Coronary artery (tissue), 2 donors: Measurements from ENCODE around the gene AP3D1.

Source experiments
- DNase-seq: peaks from one replicate; pipeline ENCODE4 v3.0.0-alpha.2; 2017; ENCODE audit warnings: low spot score
- H3K27ac ChIP-seq, 2 donors: fragments of 200-600 bp; sonication (generic); one replicate each; pipeline ENCODE4 v1.5.1; 2016 to 2019
- H3K4me3 ChIP-seq: fragments of 200-600 bp; sonication (generic); 2 replicates; pipeline ENCODE4 v1.5.1; 2016; ENCODE audit warnings: mild to moderate bottlenecking, moderate library complexity
- TF ChIP-seq, protein P1 (sequence below): fragments of 200-600 bp; sonication (generic); IDR thresholded peaks from one replicate; pipeline ENCODE4 v1.5.1; 2019; ENCODE audit warnings: antibody characterized with exemption

The AP3D1 gene

DNA sequence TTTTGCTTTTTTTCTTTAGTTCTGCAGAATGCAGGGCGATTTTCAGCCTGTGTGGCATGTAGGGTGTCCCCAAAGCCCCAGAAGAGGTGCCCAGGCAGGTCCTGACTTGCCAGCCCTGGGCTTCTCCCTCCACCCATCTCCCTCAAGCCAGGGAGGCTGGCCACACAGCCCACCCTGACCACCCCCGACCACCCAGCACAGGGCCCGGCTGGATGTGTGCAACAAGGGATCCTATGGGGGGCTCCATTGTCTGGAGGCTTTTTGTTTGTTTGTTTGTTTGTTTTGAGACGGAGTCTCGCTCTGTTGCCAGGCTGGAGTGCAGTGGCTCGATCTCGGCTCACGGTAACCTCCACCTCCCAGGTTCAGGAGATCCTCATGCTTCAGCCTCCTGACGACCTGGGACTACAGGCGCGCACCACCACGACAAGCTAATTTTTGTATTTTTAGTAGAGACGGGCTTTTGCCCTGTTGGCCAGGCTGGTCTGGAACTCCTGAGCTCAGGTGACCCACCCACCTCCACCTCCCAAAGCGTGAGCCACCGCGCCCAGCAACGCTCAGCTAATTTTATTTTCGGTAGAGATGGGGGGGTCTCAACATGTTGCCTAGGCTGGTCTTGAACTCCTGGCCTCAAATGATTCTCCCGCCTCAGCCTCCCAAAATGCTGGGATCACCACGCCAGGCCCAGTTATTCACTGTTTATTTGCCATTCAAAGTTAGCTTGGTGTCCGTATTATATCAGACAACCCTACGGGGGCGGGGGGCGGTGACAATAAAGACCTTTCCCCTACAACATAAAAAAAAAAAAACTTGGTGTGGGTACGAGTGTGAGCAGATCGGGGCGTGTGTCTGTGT is 92.6 kb downstream of the AP3D1 start:
- Histone ChIP-seq H3K27ac (peak overlapping the region; percentile 95 to 99), H3K4me3 (peak overlapping the region; percentile 74)
- peak; percentile 73 for DNase-seq
- TF ChIP-seq, protein P1, sequence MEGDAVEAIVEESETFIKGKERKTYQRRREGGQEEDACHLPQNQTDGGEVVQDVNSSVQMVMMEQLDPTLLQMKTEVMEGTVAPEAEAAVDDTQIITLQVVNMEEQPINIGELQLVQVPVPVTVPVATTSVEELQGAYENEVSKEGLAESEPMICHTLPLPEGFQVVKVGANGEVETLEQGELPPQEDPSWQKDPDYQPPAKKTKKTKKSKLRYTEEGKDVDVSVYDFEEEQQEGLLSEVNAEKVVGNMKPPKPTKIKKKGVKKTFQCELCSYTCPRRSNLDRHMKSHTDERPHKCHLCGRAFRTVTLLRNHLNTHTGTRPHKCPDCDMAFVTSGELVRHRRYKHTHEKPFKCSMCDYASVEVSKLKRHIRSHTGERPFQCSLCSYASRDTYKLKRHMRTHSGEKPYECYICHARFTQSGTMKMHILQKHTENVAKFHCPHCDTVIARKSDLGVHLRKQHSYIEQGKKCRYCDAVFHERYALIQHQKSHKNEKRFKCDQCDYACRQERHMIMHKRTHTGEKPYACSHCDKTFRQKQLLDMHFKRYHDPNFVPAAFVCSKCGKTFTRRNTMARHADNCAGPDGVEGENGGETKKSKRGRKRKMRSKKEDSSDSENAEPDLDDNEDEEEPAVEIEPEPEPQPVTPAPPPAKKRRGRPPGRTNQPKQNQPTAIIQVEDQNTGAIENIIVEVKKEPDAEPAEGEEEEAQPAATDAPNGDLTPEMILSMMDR: no peak

DNA sequence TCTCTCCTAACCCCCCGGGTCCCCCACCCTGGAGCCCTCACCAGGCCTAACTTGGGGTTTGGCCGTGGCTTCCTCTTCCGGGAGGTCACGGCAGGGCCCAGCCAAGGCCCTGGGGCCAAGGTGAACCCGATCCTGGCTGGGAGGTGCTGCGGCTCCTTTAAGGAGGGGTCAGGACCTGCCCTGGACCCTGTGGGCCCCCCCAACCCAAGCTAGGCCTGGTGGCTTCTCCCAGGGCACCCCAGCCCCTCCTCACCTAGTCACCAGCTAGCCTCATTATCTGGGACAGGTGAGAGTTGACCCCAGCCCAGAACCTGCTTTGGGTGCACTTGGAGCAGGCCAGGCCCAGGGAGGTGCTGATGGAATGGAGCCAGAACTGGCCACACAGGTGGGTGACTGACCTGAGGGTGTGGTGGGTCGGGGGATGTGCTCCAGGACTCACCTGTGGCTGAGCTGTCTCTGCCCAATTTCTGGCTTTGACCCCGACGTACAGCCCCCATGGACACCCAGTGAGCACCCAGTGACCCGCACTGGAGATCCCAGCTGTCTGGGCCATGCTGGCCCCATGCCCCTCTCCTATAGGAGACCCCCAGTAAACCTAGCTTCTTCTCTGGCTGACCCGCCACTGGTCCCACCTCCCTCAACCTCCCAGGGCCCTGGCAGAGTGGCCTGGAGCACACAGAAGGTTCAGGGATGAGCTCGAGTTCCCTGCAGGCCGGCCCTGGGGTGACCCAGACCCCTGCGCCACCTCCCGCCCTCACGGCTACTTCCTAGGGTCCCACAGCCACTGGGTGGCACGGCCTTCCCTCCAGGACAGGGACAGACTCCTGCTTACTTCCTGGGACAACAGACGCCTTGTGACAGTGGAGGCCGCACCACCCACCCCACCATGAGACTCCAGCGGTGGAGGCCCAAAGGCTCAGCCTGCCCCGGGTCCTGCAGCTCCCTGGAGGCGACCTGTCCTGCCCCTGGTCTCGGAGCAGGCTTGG is 93.6 kb downstream of the AP3D1 start:
- no peak overlapping the region for H3K4me3 ChIP-seq
- TF ChIP-seq, protein P1: no peak
- peak overlapping the region; percentile 95 to 99 for H3K27ac ChIP-seq
- no peak for DNase-seq

DNA sequence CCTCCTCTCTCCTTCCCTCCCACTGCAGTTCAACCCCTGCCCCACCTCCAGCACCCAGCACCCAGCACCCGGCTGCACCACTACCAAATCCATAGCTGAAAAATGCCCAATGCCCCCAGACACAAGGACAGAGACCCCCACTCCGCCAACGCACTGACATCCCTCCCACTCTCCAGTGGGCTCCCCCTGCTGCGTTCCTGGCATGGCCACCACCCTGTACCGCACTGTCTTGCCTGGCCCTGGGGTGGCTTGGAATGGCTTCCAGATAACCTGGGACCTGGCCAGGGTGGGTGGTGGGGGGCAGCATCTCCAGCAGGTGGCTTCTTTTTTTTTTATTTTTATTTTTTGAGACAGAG is 94.6 kb downstream of the AP3D1 start:
- no peak overlapping the region for H3K4me3 ChIP-seq
- H3K27ac ChIP-seq: peak overlapping the region; percentile 94 to 95
- no peak for DNase-seq
- TF ChIP-seq, protein P1: no peak

DNA sequence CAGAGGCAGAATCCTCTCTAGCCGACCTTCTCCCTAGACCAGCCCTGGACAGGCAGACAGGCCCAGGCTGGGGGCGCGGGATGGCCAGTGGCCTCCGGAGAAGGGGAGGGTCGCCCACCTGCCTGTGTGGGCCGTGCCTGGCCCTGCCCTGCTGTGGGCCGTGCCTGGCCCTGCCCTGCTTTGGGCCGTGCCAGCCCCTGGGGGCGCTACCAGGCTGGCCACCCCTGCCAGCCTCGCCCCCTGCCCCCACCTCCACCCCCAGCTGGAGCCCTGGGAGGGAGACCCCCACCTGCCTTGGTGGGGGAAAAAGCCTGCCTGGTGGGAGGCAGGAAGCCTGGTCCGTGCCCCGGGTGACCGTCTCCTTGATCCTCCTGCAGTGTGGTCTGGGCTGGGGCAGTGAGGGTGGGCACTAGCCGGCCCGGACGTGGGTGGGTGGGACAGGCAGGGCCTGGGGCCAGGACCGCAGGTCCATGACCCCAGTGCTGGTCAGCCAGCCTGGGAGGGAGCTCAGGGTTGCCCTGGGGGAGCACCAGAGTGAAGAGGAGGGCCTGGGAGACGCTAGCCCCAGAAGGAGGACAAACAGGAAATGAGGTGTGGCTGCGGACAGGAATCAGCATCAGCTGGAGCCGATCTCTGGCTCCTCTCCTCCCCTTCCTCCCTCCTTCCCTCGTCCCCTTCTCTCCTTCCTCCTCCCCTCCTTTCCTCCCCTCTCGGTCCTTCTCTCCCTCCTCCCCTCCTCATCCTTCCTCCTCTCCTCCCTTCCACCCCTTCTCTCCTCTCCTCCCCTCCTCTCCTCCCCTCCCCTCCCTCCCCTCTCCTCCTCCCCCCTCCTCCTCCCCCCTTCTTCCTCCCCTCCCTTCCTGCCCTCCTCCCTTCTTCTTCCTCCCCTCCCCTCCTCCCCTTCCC is 95.2 kb downstream of the AP3D1 start:
- no peak for DNase-seq

DNA sequence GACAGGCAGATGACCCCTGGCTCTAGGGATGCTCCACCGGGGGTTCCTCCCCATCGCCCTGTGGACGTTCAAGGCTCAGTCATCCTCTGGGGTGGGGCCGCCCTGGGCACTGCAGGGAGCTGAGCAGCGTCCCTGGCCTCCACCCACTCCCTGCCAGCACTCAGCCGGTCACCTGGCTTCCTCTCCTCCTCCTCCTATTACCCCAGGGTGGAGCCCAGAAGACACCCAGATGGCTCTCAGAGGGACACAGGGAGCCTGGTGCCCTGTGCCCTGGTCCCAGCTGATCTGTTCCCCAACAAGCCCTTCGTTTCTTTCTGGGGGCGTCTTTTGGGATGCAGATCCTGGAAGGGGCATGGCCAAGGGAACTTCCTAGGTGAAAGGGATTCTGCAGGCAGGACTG is 96.6 kb downstream of the AP3D1 start:
- no peak overlapping the region for H3K4me3 ChIP-seq
- H3K27ac ChIP-seq: peak overlapping the region; percentile 28 to 57
- TF ChIP-seq, protein P1: no peak
- no peak for DNase-seq

More for the DNA sequence above, 95.2 kb downstream of the AP3D1 start:
- peak overlapping the region; percentile 66 for H3K4me3 ChIP-seq
- H3K27ac ChIP-seq: peak overlapping the region; percentile 94 to 95
- TF ChIP-seq, protein P1: no peak

DNA sequence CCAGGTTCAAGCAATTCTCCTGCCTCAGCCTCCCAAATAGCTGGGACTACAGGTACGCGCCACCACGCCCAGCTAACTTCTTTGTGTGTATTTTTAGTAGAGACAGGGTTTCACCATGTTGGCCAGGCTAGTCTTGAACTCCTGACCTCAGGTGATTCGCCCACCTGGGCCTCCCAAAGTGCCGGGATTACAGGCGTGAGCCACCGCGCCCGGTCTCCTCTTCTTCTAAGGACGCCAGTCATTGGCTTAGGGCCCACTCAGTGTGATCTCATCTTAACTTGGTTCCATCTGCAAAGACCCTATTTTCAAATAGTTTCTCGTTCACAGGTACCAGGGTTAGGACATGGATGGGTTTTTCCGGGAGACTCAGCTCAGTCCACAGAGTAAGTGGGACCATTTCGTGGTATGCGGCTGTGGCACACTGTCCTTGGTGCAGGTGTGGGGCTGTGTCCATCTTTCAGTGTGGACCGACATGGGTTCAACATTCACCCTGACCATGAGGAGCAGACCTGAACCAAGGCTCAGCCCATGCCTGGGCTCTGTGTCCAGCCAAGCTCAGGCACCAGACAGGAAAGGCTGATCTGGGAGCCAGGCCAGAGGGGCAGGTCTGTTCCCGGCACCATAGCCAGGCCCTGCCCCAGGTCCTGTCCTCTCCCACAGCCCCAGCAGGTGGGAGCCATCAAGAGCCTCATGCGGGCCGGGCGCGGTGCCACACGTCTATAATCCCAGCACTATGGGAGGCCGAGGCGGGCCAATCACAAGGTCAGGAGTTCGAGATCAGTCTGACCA is 97.6 kb downstream of the AP3D1 start:
- H3K4me3 ChIP-seq: no peak overlapping the region
- TF ChIP-seq, protein P1: no peak
- peak; percentile 81 for DNase-seq
- peak overlapping the region; percentile 57 to 66 for H3K27ac ChIP-seq
